Coronary artery (tissue), 2 donors: ENCODE data around the gene ANKUB1.

Source experiments
- DNase-seq: peaks from one replicate; pipeline ENCODE4 v3.0.0-alpha.2; 2017; ENCODE audit warnings: low spot score
- H3K27ac ChIP-seq, 2 donors: fragments of 200-600 bp; sonication (generic); one replicate each; pipeline ENCODE4 v1.5.1; 2016 to 2019
- H3K4me3 ChIP-seq: fragments of 200-600 bp; sonication (generic); 2 replicates; pipeline ENCODE4 v1.5.1; 2016; ENCODE audit warnings: mild to moderate bottlenecking, moderate library complexity
- CTCF ChIP-seq: fragments of 200-600 bp; sonication (generic); IDR thresholded peaks from one replicate; pipeline ENCODE4 v1.5.1; 2019; ENCODE audit warnings: antibody characterized with exemption

Gene ANKUB1

GRCh38 chr3:149723781-149724180 is 68.6 kb downstream of the ANKUB1 start:
- no peak for DNase-seq
- H3K27ac ChIP-seq: no peak overlapping the region
- TF ChIP-seq CTCF: no peak
- no peak overlapping the region for H3K4me3 ChIP-seq

GRCh38 chr3:149720918-149721317 is 71.4 kb downstream of the ANKUB1 start:
- no peak overlapping the region for H3K4me3 ChIP-seq
- no peak overlapping the region for H3K27ac ChIP-seq
- no peak for DNase-seq
- no peak for TF ChIP-seq CTCF

- no peak overlapping the region for H3K27ac ChIP-seq
- no peak for DNase-seq
- peak; percentile 39 for TF ChIP-seq CTCF
- no peak overlapping the region for H3K4me3 ChIP-seq
Observed at GRCh38 chr3:149717391-149718056, 74.8 kb downstream of the ANKUB1 start.

GRCh38 chr3:149716984-149717383 is 75.4 kb downstream of the ANKUB1 start:
- H3K4me3 ChIP-seq: no peak overlapping the region
- H3K27ac ChIP-seq: no peak overlapping the region
- TF ChIP-seq CTCF: no peak
- DNase-seq: no peak

- Histone ChIP-seq H3K4me3 (no peak overlapping the region), H3K27ac (no peak overlapping the region)
- TF ChIP-seq CTCF: no peak
- DNase-seq: no peak
Observed at GRCh38 chr3:149715247-149715646, 77.1 kb downstream of the ANKUB1 start.

- DNase-seq: no peak
- no peak for TF ChIP-seq CTCF
- H3K4me3 ChIP-seq: no peak overlapping the region
- no peak overlapping the region for H3K27ac ChIP-seq
Observed at GRCh38 chr3:149713730-149714654, 78.4 kb downstream of the ANKUB1 start.
